NCI-H1694 (cell line): Measurements from ENCODE around the gene SCN7A.
A peak's percentile ranks its signal among the peaks of the same experiment; 100 is the strongest.
"Not testable (repeated sequence)": the region's sequence is repeated elsewhere in the genome, so short reads cannot be mapped to it uniquely, and the experiment has no call there.

ENCODE experiments used
- DNase-seq: peaks from one replicate; lab custom pipeline; 2025; lab: John Stamatoyannopoulos, UW

The SCN7A gene

DNA sequence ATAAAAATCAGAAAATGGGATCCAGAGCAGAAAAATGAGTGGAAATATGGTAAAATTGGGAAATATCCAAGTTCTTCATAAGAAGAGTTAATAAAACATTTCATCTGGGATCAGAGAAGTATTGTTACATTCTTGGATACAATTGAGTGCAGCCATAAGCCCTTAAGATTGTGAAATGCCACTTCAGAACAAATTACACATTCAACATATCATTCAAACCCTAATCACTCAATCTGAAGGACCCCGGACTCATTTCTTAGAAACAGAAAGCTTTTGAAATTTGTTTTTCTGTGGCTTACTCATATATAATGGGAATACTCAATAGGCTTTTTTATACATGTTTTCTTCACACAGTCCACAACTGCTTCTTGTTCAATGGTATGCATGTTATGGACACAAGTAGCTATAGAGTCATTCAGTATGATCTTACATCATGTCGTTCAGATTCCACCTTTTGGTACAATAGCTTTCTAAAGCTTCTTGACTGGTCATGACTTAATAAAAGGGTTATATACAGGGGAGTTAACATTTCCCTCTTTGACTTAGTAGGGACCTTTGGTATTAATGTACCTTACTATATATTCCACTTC, 39.9 kb downstream of the SCN7A start:
- DNase-seq: no peak

DNA sequence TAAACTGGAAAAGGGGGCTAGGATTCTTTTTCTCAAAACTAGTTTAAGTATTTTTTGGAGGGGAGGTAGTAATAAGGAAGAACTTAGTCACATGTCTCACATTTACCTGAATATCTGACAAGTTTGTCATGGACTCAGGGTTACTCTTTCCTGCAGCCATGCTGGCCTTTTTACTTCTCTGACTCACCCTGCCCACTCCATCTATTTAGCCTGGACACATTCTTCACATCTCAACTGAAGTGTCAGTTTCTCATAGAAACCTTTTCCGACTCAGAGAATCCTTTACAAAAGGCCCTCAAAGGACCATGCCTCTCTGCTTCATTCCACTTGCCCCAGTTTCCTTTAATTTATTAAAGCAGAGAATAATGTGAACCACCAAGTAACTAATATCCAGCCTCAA, 42.6 kb downstream of the SCN7A start:
- DNase-seq: no peak

DNA sequence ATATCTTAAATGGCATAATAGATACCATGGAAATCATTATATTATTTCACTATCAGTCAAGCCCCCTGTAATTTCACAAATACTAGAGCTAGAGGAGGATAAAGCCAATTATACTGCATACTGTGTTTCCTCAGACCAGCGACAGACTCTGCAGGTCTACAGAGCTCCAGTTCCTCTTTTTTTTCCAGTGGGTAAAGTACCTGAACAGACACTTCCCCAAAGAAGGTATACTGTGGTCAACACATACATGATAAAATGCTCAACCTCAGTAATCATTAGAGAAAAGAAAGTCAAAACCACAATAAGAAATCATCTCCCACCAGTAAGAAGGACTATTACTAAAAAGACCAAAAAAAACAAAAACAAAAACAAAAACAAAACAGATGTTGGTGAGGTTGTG, 44.6 kb downstream of the SCN7A start:
- DNase-seq: no peak

DNA sequence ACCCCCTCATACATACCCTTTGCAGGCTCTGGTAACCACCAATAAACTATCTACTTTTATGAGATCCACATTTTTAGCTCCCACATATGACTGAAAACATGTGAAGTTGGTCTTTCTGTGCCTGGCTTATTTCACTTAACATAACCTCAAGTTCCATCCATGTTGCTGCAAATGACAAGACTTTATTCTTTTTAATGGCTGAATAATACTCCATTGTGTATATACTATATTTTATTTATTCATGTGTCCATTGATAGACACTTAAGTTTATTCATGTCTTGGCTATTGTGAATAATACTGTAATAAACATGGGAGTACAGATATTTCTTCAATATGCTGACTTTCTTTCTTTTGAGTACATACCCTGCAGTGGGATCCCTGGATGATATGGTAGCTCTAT, 45.9 kb downstream of the SCN7A start:
- DNase-seq: no peak

GRCh38 chr2:166444306-166444705, 49.7 kb downstream of the SCN7A start:
- no peak for DNase-seq

DNA sequence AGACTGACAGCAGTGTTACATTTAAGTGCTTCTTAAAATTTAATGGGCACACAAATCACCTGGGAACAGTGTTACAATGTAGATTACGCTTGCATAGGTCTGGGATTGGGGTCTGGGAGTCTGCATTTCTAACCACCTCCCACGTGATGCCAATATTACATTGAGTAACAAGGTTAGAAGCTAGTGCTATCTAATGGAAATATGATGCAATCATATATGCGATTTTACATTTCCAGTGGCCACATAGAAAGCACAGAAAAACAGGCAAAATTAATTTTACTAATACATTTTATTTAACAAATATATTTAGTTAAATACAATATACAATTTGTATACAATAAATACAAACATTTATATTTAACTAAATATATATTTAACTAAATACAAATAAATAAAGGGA, 53.7 kb downstream of the SCN7A start:
- no peak for DNase-seq

- DNase-seq: no peak
Observed at GRCh38 chr2:166439078-166439477, 55.0 kb downstream of the SCN7A start.

- no peak for DNase-seq
Observed at GRCh38 chr2:166436976-166437375, 57.1 kb downstream of the SCN7A start.

DNA sequence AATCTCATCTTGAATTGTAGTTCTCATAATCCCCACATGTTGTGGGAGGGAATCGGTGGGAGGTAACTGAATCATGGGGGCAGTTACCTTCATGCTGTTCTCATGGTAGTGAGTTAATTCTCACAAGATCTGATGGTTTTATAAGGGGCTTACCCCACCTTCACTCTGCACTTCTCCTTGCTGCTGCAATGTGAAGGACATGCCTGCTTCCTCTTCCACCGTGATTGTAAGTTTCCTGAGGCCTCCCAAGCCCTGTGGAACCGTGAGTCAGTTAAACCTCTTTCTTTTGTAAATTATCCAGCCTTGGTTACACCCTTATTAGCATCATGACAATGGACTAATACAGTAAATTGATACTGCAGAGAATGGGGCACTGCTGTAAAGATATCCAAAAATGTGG, 57.9 kb downstream of the SCN7A start:
- DNase-seq: no peak

GRCh38 chr2:166434491-166434890, 59.6 kb downstream of the SCN7A start:
- no peak for DNase-seq

GRCh38 chr2:166433457-166433856, 60.6 kb downstream of the SCN7A start:
- no peak for DNase-seq

DNA sequence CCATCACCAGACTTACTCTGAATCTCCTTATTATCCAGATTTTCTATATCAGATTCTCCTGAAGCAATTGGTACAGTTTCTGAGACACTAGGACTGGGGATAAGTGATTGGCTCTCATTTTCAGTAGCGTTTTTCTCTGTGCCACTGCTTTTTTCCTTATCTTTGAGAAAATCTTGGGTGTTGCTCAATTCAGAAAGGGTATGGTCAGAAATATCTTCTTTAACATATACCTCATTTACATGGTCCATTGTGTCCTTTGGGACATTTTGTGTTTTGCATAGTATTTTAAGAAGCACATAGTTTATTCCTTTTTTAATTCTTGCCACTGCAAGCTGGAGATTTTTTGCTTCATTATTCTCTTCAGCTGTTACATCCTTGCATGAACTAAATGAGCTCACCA, 61.7 kb downstream of the SCN7A start:
- no peak for DNase-seq

GRCh38 chr2:166424841-166425240, 69.2 kb downstream of the SCN7A start:
- no peak for DNase-seq

GRCh38 chr2:166419616-166419934, 74.5 kb downstream of the SCN7A start:
- peak; percentile 49 for DNase-seq

GRCh38 chr2:166418853-166419615, 75.0 kb downstream of the SCN7A start:
- no peak for DNase-seq

GRCh38 chr2:166417669-166418068, 76.4 kb downstream of the SCN7A start:
- peak; percentile 36 for DNase-seq

GRCh38 chr2:166413255-166413654, 80.8 kb downstream of the SCN7A start:
- DNase-seq: no peak

GRCh38 chr2:166411473-166412230, 82.4 kb downstream of the SCN7A start:
- DNase-seq: no peak

- DNase-seq: no peak
Observed at GRCh38 chr2:166410828-166411472, 83.1 kb downstream of the SCN7A start.

DNA sequence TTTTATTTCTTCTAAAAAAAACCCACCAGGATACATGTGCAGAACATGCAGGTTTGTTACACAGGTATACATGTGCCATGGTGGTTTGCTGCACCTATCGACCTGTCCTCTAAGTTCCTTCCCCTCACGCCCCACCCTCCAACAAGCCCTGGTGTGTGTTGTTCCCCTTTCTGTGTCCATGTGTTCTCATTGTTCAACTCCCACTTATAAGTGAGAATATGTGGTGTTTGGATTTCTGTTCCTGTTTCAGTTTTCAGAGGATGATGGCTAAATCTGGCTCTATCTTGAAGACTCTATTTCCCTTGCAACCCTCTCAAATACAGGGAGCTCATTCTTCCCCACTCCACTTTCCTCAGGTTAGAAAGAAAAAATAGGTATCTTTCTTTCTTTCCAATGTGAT, 86.3 kb downstream of the SCN7A start:
- DNase-seq: not testable (repeated sequence)

- DNase-seq: no peak
Observed at GRCh38 chr2:166406374-166406773, 87.7 kb downstream of the SCN7A start.

DNA sequence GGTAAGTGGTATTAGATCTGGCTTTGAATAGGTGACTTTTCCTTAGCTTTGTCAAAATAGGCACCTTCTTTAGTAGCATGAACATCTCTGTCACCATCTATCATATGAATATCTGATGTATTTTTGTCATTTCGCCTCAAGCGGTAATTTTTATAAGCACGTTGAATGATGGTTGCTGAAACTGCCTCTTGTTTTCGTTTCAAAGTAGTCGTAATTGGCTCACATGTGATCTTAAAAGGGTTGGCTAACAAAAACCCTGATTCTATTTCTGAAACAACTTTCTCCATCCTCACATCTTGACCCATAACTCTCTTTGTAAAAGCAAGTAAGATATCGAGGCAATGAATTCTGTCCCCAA, 88.5 kb downstream of the SCN7A start:
- DNase-seq: no peak
